MG63 (cell line): ENCODE data around the gene CAMK1G. TPM values are rescaled to one million over a fixed set of nuclear protein-coding genes. Genes with fewer than 3 reads are reported as not detected.

Experiments used
- DNase-seq: peaks from one replicate; pipeline ENCODE4 v3.0.0-alpha.2; 2020
- H3K27me3 ChIP-seq: fragments of 250-450 bp; sonication (Bioruptor Pico); 2 replicates; pipeline ENCODE4 v1.5.1; 2020; ENCODE audit warnings: mild to moderate bottlenecking, moderate library complexity
- H3K36me3 ChIP-seq: fragments of 250-450 bp; sonication (Bioruptor Pico); 2 replicates; pipeline ENCODE4 v1.5.1; 2020; ENCODE audit warnings: mild to moderate bottlenecking, moderate library complexity
- H3K4me3 ChIP-seq: fragments of 250-450 bp; sonication (Bioruptor Pico); 2 replicates; pipeline ENCODE4 v1.5.1; 2020; ENCODE audit warnings: mild to moderate bottlenecking, moderate library complexity
- H3K9me3 ChIP-seq: fragments of 250-450 bp; sonication (Bioruptor Pico); 2 replicates; pipeline ENCODE4 v1.5.1; 2020; ENCODE audit warnings: mild to moderate bottlenecking, moderate library complexity
- total RNA-seq: library from RNA; depleted of rRNA; stranded (reverse); fragments of >200 nt; shearing (Covaris generic); gene quantifications from 2 replicates; pipeline ENCODE4 v1.2.3, GENCODE V29; 2014; ENCODE audit warnings: low replicate concordance; rRNA removed

The CAMK1G gene
- total RNA-seq, 1 experiment from 2014 or later = not detected

DNA sequence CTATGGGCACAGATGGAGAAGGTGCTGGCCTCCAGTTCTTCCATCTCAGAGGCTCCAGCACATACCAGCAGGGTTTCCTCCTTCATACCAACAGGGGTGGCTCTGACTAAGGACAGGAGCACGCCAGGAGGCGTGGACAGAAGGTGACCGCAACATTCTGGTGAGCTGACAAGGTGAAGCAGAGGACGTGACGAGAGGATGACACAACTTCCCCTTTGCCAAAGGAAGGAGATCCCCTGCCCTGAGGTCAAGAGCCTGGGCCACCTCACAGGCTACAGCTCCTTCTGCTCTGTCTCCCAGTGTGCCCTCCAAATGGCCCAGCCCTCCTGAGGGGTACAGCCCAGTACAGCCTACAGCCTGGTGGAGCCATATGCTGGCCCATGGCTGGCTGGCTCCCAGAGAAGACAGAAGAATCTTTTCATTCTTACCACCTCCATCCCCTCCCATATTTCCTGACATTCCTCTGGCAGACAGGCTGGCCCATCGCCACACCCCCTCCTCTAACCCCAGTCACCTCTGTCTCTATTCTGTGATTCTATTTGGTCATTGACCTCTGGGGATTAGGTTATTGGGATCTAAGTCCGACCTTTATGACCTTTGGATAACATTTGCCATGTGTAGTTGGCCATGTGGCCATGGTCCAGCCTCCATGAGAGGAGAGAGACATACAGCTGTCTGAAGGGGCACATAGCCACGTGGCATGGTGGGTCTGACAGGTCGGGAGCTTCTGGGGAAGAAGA, 73.8 kb downstream of the CAMK1G start:
- H3K27me3 ChIP-seq = no peaks in the 10 kb centered on the region
- DNase-seq = no peak
- no peaks in the 10 kb centered on the region for H3K9me3 ChIP-seq
- H3K36me3 ChIP-seq = no peaks in the 10 kb centered on the region
- H3K4me3 ChIP-seq = no peak overlapping the region

DNA sequence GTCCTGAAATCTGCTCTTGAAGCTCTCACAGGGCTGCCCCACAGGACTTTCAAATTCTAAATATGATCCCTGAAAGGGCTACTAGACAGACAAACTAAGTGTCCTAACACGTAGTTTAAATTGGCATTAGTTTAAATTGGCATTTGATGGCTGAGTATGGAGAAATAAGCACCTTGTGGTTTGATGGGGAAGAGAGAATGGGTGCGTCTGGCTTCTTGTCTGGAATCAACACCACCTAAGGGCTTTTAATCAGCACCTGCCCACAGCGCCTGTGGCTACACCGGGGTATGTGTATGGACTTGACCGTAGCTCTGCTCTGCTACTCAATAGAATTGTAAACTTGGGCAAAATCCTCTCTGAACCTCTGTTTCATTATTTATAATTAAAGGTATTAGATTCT, 74.4 kb downstream of the CAMK1G start:
- H3K9me3 ChIP-seq = no peaks in the 10 kb centered on the region
- DNase-seq = no peak
- no peaks in the 10 kb centered on the region for H3K36me3 ChIP-seq
- no peak overlapping the region for H3K4me3 ChIP-seq
- H3K27me3 ChIP-seq = no peaks in the 10 kb centered on the region

- no peak overlapping the region for H3K4me3 ChIP-seq
- H3K27me3 ChIP-seq = no peaks in the 10 kb centered on the region
- H3K36me3 ChIP-seq = no peaks in the 10 kb centered on the region
- DNase-seq = no peak
- H3K9me3 ChIP-seq = no peaks in the 10 kb centered on the region
Observed at GRCh38 chr1:209659909-209660308, 76.4 kb downstream of the CAMK1G start.

GRCh38 chr1:209661071-209661470, 77.6 kb downstream of the CAMK1G start:
- Histone ChIP-seq H3K4me3 (no peak overlapping the region), H3K36me3 (no peaks in the 10 kb centered on the region), H3K27me3 (no peaks in the 10 kb centered on the region; the same call in 1 of the 2 replicates), H3K9me3 (no peaks in the 10 kb centered on the region)
- no peak for DNase-seq

GRCh38 chr1:209662879-209663327, 79.4 kb downstream of the CAMK1G start:
- Histone ChIP-seq H3K9me3 (no peaks in the 10 kb centered on the region), H3K27me3 (no peaks in the 10 kb centered on the region; the same call in 1 of the 2 replicates), H3K4me3 (no peak overlapping the region), H3K36me3 (no peaks in the 10 kb centered on the region)
- DNase-seq = no peak

Other genes with a start within 250 kb of the CAMK1G start
- 1.5 and 4.7 TPM in 2 replicates for gene LAMB3, start 68.7 kb downstream of the CAMK1G start, total RNA-seq
- gene G0S2, start 91.7 kb downstream of the CAMK1G start, total RNA-seq = 4.7 TPM in 1 of 2 replicates, not detected in the other
- not detected in 2 replicates for gene HSD11B1, start 121.1 kb downstream of the CAMK1G start, total RNA-seq
- not detected in 2 replicates for gene TRAF3IP3, start 172.3 kb downstream of the CAMK1G start, total RNA-seq
- 0.49 and 4.6 TPM in 2 replicates for gene C1orf74, start 200.8 kb downstream of the CAMK1G start, total RNA-seq
- not detected in 2 replicates for gene IRF6, start 222.4 kb downstream of the CAMK1G start, total RNA-seq
- gene UTP25, start 244.3 kb downstream of the CAMK1G start, total RNA-seq = 10.2 and 12.3 TPM in 2 replicates